Fibroblast of gingiva (primary cell): ENCODE results near the gene POLQ.
"Not testable (repeated sequence)": the region's sequence is repeated elsewhere in the genome, so short reads cannot be mapped to it uniquely, and the experiment has no call there.

Experiments
- DNase-seq: peaks from one replicate; pipeline ENCODE4 v3.0.0-alpha.2; 2011; ENCODE audit warnings: low read depth

POLQ gene

GRCh38 chr3:121545574-121546455 lies at the start of gene POLQ:
TSS of gene POLQ (minus strand) at chr3:121545988. CDS start at chr3:121545877, 111 bp downstream.
- peak; percentile 96 for DNase-seq

- no peak for DNase-seq
Measured at GRCh38 chr3:121594850-121595249, 49.1 kb upstream of the POLQ start.

- DNase-seq = not testable (repeated sequence)
Measured at GRCh38 chr3:121593806-121594205, 48.0 kb upstream of the POLQ start.

- DNase-seq = no peak
Measured at GRCh38 chr3:121592856-121593702, 47.3 kb upstream of the POLQ start, which contains the start of gene FBXO40. TSS of gene FBXO40 (plus strand) at chr3:121593379. CDS start at chr3:121620576, 27,197 bp downstream.

- no peak for DNase-seq
Measured at GRCh38 chr3:121584418-121584817, 38.6 kb upstream of the POLQ start.

GRCh38 chr3:121581691-121582090 lies 35.9 kb upstream of the POLQ start:
- no peak for DNase-seq

DNA sequence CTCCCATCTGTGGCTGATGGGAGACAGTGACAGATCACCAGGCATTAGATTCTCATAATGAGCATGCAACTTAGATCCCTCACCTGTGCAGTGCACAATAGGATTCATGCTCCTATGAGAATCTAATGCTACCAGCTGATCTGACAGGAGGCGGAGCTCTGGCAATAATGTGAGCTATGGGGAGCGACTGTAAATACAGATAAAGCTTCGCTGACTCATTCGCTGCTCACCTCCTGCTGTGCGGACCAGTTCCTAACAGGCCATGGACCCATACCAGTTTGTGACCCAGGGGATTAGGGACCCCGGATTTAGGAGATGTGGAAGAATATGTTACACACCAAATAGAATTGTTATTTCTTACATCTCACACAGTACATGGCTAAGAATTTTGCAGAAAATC lies 28.7 kb upstream of the POLQ start:
- no peak for DNase-seq

DNA sequence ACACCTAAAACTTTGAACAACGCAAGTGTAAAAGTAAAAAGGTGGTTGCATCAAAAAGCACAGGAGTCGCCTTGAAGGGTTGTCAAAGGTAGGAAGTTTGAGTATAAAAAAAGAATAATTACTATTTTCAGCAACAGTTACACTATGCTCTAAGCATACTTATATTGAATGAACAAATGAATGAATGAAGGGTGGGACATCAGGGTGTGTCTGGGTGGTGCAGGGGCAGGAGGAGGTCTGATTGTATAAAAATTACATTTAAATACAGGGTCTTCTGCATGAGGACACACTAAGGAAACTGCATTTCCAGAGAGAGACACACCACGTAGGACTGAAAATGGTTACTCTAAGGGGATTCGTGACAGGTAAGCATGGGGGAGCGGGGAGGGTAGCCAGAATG lies 21.9 kb upstream of the POLQ start, which contains the start of gene ARGFX:
TSS of gene ARGFX (plus strand) at position 301 of the 400 bp plus-strand sequence. CDS start 2,765 bp downstream, outside the sequence.
- DNase-seq = no peak

DNA sequence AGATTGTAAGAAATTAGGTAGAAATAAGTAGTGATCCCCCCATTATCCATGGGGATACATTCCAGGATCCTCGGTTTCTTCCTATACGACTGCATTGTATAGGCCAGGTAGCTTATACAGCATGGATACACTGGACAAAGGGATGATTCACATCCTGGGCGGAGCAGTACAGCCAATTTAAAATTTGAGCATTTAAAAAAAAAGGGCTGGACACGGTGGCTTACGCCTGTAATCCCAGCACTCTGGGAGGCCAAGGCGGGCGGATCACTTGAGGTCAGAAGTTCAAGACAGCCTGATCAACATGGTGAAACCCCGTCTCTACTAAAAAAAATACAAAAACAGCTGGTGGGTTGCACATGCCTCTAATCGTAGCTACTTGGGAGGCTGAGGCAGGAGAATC lies 21.0 kb upstream of the POLQ start:
- no peak for DNase-seq

DNA sequence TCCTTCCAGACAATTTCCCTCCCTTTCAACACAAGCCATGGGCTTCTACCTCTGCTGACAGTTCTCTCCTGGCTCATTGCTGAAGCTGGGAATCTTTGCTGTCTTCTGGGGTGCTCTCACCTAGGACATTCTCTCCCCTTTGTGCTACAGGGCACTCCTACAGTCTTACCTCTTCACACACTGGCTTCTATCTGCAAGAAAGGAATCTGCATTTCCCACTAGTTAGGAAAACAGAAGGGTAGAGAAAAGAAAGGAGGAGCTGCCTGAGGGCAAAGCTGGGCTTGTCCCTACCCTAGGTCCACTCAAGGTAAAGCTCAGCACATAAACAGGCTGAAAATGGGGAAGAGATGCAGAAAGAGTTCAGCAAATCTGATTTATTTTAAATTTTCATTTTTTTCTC lies 16.4 kb upstream of the POLQ start:
- no peak for DNase-seq

- no peak for DNase-seq
Measured at GRCh38 chr3:121557426-121557934, 11.7 kb upstream of the POLQ start.

DNA sequence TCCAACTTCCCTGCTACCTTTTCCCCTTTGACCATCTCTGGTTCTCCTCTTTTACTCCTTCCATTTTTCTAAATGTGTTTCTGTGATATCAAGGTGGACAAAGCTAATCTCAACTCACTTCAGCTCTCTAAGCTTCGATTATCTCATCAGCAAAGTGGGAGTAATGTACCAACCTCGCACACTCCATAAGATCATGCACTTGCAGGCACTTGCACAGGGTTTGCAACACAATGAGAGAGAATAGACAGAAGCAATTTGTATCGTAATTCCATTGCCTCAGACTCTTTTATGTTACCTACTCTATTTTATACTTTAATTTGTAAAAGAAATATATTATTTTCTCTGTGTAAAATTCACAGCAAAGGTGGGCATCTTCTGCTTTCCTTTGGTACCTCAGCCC lies 7.0 kb upstream of the POLQ start:
- no peak for DNase-seq

- DNase-seq = no peak
Measured at GRCh38 chr3:121552379-121552778, 6.6 kb upstream of the POLQ start.

DNA sequence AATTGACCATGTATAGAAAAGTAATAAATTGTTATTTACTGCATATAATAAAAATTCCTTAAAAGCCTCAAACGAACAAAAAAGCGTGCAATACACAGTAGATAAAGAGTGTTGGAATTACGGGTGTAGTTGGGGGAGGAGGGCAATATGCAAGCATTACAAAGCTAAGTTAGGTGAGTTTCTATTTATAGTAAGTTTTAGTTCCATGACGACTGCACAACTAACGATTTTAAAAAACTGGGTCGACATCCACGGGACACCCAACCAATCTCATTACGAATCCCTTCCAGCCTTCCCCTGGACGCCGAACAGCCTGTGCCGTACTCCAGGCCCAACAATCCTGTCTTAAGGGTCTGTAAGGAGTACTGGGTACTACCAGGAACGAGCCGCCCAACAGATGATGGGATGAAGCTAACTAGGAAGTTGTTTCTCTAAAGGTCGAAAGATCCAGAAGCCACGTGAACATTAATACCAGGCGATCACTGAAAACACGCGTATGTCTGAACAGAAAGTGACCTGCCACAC lies 677 bp downstream of the POLQ start:
- DNase-seq = no peak

DNA sequence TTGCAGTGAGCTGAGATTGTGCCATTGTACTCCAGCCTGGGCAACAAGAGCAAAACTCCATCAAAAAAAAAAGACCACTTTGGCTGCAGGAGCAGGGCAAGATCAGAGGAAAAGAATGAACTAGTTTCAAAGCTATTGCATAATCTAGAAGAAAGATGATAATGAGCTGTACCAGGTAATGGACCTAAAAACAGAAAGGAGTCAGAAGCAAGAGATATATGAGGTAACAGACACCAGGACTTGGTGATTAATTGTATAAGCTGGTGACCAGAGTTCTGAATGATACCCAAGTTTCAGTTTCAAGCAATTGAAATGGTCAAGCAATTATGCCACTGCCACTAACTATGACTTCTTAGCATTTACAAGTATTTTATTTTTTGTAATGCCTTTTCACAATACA lies 2.9 kb downstream of the POLQ start:
- no peak for DNase-seq

GRCh38 chr3:121531269-121531668 lies 14.5 kb downstream of the POLQ start:
- no peak for DNase-seq

- DNase-seq = peak; percentile 17
Measured at GRCh38 chr3:121529308-121529707, 16.5 kb downstream of the POLQ start.

GRCh38 chr3:121520510-121520909 lies 25.3 kb downstream of the POLQ start:
- no peak for DNase-seq

DNA sequence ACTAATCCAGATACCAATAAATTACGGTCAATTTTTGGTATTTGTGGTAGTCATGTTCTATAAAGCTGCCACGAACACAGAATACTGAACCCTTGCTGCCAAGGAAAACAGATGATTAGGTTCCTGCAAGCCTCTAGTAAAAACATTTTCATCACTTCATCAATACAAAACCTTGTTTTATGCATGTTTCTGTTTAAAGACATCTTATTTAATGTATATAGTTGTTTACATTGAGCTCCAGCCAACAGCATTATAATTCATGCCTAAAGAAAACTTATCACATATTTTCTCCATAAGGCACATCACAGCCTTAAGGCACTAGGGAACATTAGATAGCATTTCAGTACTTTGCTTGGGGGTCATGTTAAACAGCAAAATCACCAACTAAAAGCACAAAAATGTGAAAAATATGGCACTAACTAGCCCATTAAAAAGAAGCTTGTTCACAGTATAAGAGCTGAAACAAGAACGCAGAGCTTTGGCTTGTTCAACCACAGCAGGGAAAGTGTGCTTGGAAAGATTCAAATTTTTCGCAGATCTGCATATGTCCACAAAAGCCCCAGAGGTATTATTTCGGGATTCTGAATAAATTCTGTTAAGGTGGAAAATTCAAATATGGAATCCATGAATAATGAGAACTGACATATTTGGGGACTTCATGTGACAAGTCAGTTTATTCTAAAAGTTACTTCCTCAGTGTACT lies 27.7 kb downstream of the POLQ start:
- DNase-seq = no peak

- no peak for DNase-seq
Measured at GRCh38 chr3:121515862-121516261, 29.9 kb downstream of the POLQ start.

DNA sequence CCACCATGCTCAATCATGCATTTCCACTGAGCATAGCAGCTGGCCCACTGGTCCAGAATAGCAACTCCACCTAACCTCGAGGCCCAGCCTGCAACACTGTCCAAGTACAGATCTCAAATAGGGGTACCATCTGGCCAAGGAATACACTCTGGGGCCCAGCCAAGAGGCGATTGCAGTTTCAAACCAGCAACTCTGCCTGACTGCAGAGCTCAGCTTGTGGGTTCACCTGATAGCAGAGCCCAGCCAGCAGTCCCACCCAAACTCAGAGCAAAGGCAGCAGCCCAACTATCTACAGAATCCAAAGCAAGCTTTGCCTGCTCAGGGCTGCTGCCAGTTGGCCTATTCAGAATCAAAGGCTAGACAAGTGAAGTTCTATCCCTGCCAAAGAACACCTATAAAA lies 30.5 kb downstream of the POLQ start:
- no peak for DNase-seq

- no peak for DNase-seq
Measured at GRCh38 chr3:121514496-121514895, 31.3 kb downstream of the POLQ start.
